ENCODE results near the gene NDRG4.

GRCh38 chr16:58530179-58530578, 30.2 kb downstream of the NDRG4 start:
- TF ChIP-seq CTCF (IDR thresholded peaks at IDR 0.05) (no peak), POLR2A (IDR thresholded peaks at IDR 0.05) (no peak), POLR2AphosphoS5 (IDR thresholded peaks at IDR 0.05) (no peak)

Measured in transverse colon (tissue), 4 donors.